SJSA1 (cell line): Measurements from ENCODE around the gene RGN. TPM values are rescaled to one million over a fixed set of nuclear protein-coding genes. Genes with fewer than 3 reads are reported as not detected.
"Not testable (repeated sequence)": the region's sequence is repeated elsewhere in the genome, so short reads cannot be mapped to it uniquely, and the experiment has no call there.

Experiments used
- DNase-seq, 2 experiments: peaks; one replicate each; pipeline ENCODE4 v3.0.0-alpha.2; 2015 to 2020; ENCODE audit warnings: low spot score in 2 of 2, low read depth in 1 of 2
- H3K27ac ChIP-seq: fragments of 250-450 bp; sonication (Bioruptor Pico); 2 replicates; pipeline ENCODE4 v1.5.1; 2020; ENCODE audit warnings: mild to moderate bottlenecking, moderate library complexity
- H3K27me3 ChIP-seq: fragments of 250-450 bp; sonication (Bioruptor Pico); replicated peaks from 2 replicates; pipeline ENCODE4 v1.5.1; 2020; ENCODE audit warnings: mild to moderate bottlenecking, moderate library complexity
- H3K36me3 ChIP-seq: fragments of 250-450 bp; sonication (Bioruptor Pico); 2 replicates; pipeline ENCODE4 v1.5.1; 2020; ENCODE audit warnings: mild to moderate bottlenecking
- H3K4me1 ChIP-seq: fragments of 250-450 bp; sonication (Bioruptor Pico); replicated peaks from 2 replicates; pipeline ENCODE4 v1.6.1; 2021; ENCODE audit warnings: mild to moderate bottlenecking
- H3K4me3 ChIP-seq: fragments of 250-450 bp; sonication (Bioruptor Pico); 2 replicates; pipeline ENCODE4 v1.5.1; 2020; ENCODE audit warnings: mild to moderate bottlenecking
- H3K9me3 ChIP-seq: fragments of 250-450 bp; sonication (Bioruptor Pico); replicated peaks from 2 replicates; pipeline ENCODE4 v1.5.1; 2020; ENCODE audit warnings: mild to moderate bottlenecking
- total RNA-seq: library from RNA; depleted of rRNA; stranded (reverse); fragments of >200 nt; shearing (Covaris generic); gene quantifications from 2 replicates; pipeline ENCODE4 v1.2.3, GENCODE V29; 2014

The RGN gene
- total RNA-seq, 1 experiment from 2014 or later = not detected

GRCh38 chrX:47093860-47094259, 15.6 kb downstream of the RGN start:
- Histone ChIP-seq H3K4me1 (peaks cover 8% of the 10 kb centered on the region), H3K27ac (no peak overlapping the region)

GRCh38 chrX:47097018-47097417, 18.8 kb downstream of the RGN start:
- H3K9me3 ChIP-seq = no peaks in the 10 kb centered on the region
- no peaks in the 10 kb centered on the region for H3K27me3 ChIP-seq
- no peak for DNase-seq
- H3K27ac ChIP-seq = no peak overlapping the region
- H3K36me3 ChIP-seq = no peaks in the 10 kb centered on the region
- no peaks in the 10 kb centered on the region; the same call in 1 of the 2 replicates for H3K4me1 ChIP-seq
- H3K4me3 ChIP-seq = no peak overlapping the region

More at GRCh38 chrX:47093860-47094259, 15.6 kb downstream of the RGN start:
- Histone ChIP-seq H3K27me3 (no peaks in the 10 kb centered on the region), H3K36me3 (no peaks in the 10 kb centered on the region), H3K4me3 (no peak overlapping the region), H3K9me3 (no peaks in the 10 kb centered on the region)
- DNase-seq = no peak

GRCh38 chrX:47098338-47099094, 20.3 kb downstream of the RGN start:
- no peak overlapping the region for H3K27ac ChIP-seq

GRCh38 chrX:47101206-47101605, 23.0 kb downstream of the RGN start:
- no peaks in the 10 kb centered on the region for H3K27me3 ChIP-seq
- H3K36me3 ChIP-seq = no peaks in the 10 kb centered on the region
- no peaks in the 10 kb centered on the region for H3K9me3 ChIP-seq
- H3K27ac ChIP-seq = no peak overlapping the region
- H3K4me1 ChIP-seq = no peaks in the 10 kb centered on the region
- DNase-seq = no peak
- H3K4me3 ChIP-seq = no peak overlapping the region

More at GRCh38 chrX:47098338-47099094, 20.3 kb downstream of the RGN start:
- H3K36me3 ChIP-seq = no peaks in the 10 kb centered on the region
- H3K9me3 ChIP-seq = no peaks in the 10 kb centered on the region
- no peaks in the 10 kb centered on the region for H3K4me1 ChIP-seq
- DNase-seq = no peak
- no peaks in the 10 kb centered on the region for H3K27me3 ChIP-seq
- no peak overlapping the region for H3K4me3 ChIP-seq

- H3K9me3 ChIP-seq, H3K36me3 ChIP-seq, H3K27me3 ChIP-seq, H3K4me3 ChIP-seq, DNase-seq, H3K4me1 ChIP-seq, H3K27ac ChIP-seq: not testable (repeated sequence)
These were observed 32.8 kb downstream of the RGN start for GRCh38 chrX:47110936-47111615.

GRCh38 chrX:47112316-47112954, 34.2 kb downstream of the RGN start:
- no peak overlapping the region for H3K27ac ChIP-seq
- no peaks in the 10 kb centered on the region for H3K27me3 ChIP-seq
- H3K4me3 ChIP-seq = no peak overlapping the region
- no peak for DNase-seq
- H3K9me3 ChIP-seq = no peaks in the 10 kb centered on the region
- no peaks in the 10 kb centered on the region for H3K36me3 ChIP-seq
- H3K4me1 ChIP-seq = no peaks in the 10 kb centered on the region

GRCh38 chrX:47116551-47117110, 38.4 kb downstream of the RGN start:
- H3K4me3 ChIP-seq, H3K36me3 ChIP-seq, H3K27ac ChIP-seq, H3K4me1 ChIP-seq, DNase-seq, H3K27me3 ChIP-seq, H3K9me3 ChIP-seq: not testable (repeated sequence)

GRCh38 chrX:47124466-47124865, 46.2 kb downstream of the RGN start:
- H3K27me3 ChIP-seq, H3K9me3 ChIP-seq, H3K4me3 ChIP-seq: not testable (repeated sequence)

GRCh38 chrX:47129157-47129898, 51.1 kb downstream of the RGN start:
- peak; percentile 87 to 96 for DNase-seq
- Histone ChIP-seq H3K9me3 (no peaks in the 10 kb centered on the region), H3K4me1 (no peaks in the 10 kb centered on the region), H3K36me3 (no peaks in the 10 kb centered on the region), H3K4me3 (peak overlapping the region; percentile 51), H3K27me3 (no peaks in the 10 kb centered on the region), H3K27ac (0 out of 2 replicates have a peak overlapping the region, but pooled peaks have one; percentile 22)

More at GRCh38 chrX:47124466-47124865, 46.2 kb downstream of the RGN start:
- H3K4me1 ChIP-seq, H3K36me3 ChIP-seq, H3K27ac ChIP-seq, DNase-seq: not testable (repeated sequence)

- H3K4me3 ChIP-seq = peak overlapping the region; percentile 51
- H3K9me3 ChIP-seq = no peaks in the 10 kb centered on the region
- no peaks in the 10 kb centered on the region for H3K4me1 ChIP-seq
- no peak for DNase-seq
- H3K36me3 ChIP-seq = no peaks in the 10 kb centered on the region
- no peak overlapping the region for H3K27ac ChIP-seq
- H3K27me3 ChIP-seq = no peaks in the 10 kb centered on the region
These were observed 51.7 kb downstream of the RGN start for GRCh38 chrX:47129899-47130358.

GRCh38 chrX:47133493-47133892, 55.2 kb downstream of the RGN start:
- Histone ChIP-seq H3K27ac (no peak overlapping the region), H3K9me3 (no peaks in the 10 kb centered on the region), H3K4me3 (no peak overlapping the region), H3K4me1 (no peaks in the 10 kb centered on the region), H3K36me3 (no peaks in the 10 kb centered on the region), H3K27me3 (no peaks in the 10 kb centered on the region)
- no peak for DNase-seq

- DNase-seq, H3K9me3 ChIP-seq: not testable (repeated sequence)
These were observed 57.4 kb downstream of the RGN start for GRCh38 chrX:47135650-47136049.

GRCh38 chrX:47138171-47138570, 59.9 kb downstream of the RGN start:
- Histone ChIP-seq H3K4me1 (no peaks in the 10 kb centered on the region), H3K9me3 (no peaks in the 10 kb centered on the region), H3K36me3 (peaks cover 2% of the 10 kb centered on the region), H3K27ac (no peak overlapping the region), H3K27me3 (no peaks in the 10 kb centered on the region), H3K4me3 (no peak overlapping the region)
- DNase-seq = no peak

More at GRCh38 chrX:47135650-47136049, 57.4 kb downstream of the RGN start:
- not testable (repeated sequence) for H3K27me3 ChIP-seq, H3K4me1 ChIP-seq, H3K27ac ChIP-seq, H3K4me3 ChIP-seq, H3K36me3 ChIP-seq
